T-helper 9 cell (primary cell): ENCODE measurements around the gene HMSD.

Experiments used
- DNase-seq: peaks from one replicate; pipeline ENCODE4 v3.0.0-alpha.2; 2020

HMSD gene

DNA sequence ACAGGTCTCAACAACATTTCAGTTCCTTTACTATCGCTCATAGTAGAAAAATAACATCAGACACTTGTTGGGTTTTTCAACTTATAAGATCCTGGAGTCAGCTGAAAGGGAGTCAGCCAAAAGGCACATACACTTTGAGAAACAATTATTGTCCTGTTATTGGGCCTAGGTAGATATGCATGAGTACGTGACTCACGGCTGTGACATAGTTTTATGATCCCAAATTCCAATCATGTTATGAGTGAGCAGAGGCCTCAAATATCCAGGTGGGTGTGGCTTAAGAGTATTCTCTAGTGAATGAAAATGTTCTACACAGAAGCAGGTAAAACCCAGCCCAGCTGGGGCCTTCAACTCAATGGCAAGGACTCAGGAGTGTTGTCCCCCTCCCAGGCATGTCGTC is 47.9 kb downstream of the HMSD start:
- DNase-seq: no peak

DNA sequence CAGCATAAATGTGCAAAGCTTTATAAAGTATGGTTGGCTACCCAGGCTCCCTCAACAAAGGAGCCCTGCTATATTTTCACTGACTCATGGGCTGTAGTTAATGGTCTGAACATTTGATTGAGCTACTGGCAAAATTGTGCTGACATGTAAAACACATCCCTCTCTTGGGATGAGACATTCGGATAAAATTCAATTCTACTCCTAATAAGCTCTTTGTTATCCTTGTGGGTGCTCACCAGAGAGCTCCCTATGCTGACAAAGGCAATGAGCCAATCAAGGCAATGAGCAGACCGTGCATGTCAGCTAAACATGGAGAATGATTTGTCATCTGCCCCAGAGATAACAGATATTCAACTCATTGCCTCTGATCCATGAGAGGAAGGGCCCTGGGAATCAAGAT is 48.5 kb downstream of the HMSD start:
- no peak for DNase-seq

DNA sequence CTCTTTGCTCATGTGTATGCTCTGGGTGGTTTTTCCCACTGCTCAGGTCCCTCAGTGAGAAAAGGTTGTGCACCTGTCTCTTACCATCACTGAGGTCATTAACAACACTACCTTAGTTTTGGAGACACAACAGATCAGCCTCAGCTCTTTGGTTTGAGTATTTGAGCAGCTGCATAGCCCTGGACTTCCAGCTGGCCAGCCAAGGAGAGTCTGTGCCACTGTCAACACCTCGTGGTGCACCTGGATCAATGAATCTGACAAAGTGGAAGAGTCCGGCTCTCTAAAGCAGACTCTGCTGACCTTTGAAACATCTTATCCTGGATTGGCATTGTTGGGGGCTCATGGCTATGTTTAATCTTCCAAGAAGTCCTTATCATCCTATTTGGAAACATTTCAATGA is 50.8 kb downstream of the HMSD start:
- no peak for DNase-seq

DNA sequence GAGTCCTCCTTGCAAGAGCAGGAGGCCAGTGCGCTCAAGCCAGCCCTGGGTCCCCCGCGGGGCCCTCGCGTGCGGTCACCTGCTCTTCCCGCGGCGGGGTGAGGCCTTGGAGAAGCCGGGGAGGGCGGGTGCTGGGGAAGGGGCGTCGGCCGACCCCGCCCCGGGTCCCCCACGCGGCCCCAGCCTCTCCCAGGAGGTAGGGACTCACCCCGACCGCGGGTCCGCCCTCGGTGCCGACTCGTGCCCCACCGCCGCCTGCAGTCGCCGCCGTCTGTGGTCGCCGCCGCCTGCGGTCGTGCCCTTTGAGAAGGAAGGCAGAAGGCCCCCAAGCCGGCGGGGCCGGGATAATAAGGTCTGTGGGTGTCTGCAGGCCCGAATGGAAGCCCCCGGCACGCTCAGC is 53.5 kb downstream of the HMSD start:
- DNase-seq: no peak

DNA sequence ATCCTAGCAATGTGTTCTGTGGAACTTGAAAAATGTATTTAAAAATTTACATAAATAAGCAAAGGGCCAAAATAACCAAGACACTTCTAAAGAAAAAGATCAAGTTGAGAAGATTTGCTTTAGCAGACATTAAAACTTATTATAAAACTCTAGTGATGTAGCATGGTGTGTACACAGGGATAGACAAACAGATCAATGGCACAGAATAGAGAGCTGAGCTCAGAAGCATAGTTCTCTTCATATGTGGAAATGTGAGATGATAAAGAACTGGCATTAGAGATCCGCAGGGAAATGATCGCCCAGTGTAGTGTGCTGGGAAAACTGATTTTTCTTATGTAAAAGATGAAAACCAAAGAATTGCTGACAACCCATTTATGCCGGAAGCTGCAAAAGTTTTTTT is 60.2 kb downstream of the HMSD start:
- no peak for DNase-seq
